Measurements from ENCODE around the gene AUTS2.

The AUTS2 gene

DNA sequence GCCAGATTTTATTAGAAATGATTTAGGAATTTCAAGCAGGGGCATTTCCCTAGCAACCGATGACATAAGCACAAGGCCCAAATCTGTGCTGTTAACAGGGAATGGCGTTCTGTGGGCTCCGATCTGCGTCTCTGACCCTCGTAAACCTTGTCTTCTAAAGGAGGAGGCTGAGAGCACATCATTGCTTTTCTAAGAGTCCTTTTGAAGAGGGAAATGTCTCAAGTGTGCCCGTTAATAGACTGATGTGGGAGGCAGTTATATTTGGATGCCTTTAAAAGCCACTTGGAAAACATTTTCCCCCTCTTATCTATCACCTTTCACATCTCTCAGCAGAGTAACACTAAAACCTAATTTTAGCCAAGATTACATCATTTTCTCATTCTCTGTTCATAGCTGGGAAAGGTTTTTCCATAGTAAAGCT, 1109.6 kb downstream of the AUTS2 start:
- TF ChIP-seq, protein P1, sequence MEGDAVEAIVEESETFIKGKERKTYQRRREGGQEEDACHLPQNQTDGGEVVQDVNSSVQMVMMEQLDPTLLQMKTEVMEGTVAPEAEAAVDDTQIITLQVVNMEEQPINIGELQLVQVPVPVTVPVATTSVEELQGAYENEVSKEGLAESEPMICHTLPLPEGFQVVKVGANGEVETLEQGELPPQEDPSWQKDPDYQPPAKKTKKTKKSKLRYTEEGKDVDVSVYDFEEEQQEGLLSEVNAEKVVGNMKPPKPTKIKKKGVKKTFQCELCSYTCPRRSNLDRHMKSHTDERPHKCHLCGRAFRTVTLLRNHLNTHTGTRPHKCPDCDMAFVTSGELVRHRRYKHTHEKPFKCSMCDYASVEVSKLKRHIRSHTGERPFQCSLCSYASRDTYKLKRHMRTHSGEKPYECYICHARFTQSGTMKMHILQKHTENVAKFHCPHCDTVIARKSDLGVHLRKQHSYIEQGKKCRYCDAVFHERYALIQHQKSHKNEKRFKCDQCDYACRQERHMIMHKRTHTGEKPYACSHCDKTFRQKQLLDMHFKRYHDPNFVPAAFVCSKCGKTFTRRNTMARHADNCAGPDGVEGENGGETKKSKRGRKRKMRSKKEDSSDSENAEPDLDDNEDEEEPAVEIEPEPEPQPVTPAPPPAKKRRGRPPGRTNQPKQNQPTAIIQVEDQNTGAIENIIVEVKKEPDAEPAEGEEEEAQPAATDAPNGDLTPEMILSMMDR (conservative IDR thresholded peaks at IDR 0.05; ENCODE audit: low read length), result no peak
- H3K4me3 ChIP-seq (ENCODE audit: low read length), result no peak overlapping the region
- no peak for DNase-seq (ENCODE audit: low read depth)

DNA sequence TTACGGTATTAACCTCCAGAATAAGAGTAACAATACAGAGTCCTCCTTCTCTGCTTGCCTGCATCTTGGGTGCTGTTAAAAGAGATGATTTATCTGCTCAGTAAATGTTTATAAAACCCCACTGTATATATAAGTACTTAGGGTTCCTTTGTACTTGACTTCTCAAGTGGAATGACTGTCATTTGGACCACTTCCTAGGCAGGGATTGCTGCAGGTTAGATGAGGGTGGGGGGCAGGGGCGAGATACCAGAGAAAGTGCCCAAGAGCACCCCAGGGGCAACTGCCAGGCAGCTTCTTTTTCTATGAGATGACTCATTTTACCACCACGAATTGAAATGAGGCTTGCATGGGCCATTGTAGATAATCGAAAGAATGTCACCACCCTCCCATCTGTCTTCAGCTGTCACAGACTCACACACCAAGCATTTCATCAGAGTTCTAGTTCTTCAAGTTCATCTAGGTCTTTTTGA, 1111.8 kb downstream of the AUTS2 start:
- peak; percentile 85 for DNase-seq (ENCODE audit: low read depth)
- TF ChIP-seq, protein P1 (conservative IDR thresholded peaks at IDR 0.05; ENCODE audit: low read length), result no peak
- H3K4me3 ChIP-seq (ENCODE audit: low read length), result no peak overlapping the region

DNA sequence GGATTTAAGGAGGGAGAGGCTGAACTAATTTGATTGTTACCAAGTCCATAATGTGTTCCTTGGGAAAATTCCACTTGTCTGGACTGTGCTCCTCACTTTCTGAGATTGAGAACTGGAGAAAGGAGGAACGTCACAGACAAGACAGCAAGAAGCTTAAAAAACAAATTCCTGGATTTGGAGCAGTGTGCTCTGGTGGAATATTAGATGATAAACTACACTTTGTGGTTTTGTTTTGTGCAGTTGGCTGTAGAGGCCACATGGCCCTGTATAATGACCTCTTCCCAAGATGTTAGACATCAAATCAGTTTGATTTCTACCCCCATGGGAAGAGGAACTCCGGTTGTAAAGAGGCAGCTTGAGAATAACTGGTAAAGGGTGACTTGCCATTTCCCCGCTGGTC, 1112.4 kb downstream of the AUTS2 start:
- no peak overlapping the region for H3K4me3 ChIP-seq (ENCODE audit: low read length)
- TF ChIP-seq, protein P1 (conservative IDR thresholded peaks at IDR 0.05; ENCODE audit: low read length), result no peak
- no peak for DNase-seq (ENCODE audit: low read depth)

DNA sequence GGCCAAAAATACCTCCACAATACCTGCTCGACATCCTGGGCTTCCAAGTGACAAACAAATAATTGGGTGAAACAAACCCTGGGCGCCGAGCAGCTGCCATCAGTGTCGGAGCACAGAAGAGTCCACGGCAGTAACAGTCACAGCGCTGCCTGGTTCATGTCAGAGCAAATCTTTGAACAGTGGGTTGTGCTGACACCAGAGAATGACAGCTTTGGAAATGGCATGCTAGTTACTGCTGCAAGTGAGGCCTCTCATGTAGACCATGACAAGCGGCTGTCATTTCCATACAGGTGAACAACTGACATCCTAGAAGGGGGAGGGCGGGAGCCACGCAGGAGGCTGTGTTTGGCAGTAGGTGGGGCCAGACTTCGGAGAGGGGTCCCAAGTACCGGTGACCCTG, 1113.2 kb downstream of the AUTS2 start:
- no peak for DNase-seq (ENCODE audit: low read depth)
- TF ChIP-seq, protein P1 (conservative IDR thresholded peaks at IDR 0.05; ENCODE audit: low read length), result no peak
- H3K4me3 ChIP-seq (ENCODE audit: low read length), result no peak overlapping the region

DNA sequence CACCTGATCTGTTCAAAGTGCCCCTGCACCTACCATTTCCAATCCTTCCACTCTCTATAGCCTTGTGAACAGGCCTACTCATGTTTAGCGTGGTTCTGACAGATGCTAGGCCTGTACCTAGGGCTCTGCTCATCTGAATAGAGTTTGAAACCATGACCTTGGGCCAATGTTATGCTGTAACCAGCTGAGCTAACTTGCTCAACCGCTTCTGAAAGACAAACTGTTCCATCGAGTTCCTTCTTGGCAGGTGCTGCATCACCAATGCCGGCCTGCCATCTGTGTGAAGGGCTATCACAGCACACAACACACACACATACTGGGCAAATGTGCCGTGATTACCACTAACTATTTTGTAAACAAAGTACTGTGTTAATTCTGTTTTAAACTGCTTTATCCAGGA, 1114.7 kb downstream of the AUTS2 start:
- DNase-seq (ENCODE audit: low read depth), result no peak
- H3K4me3 ChIP-seq (ENCODE audit: low read length), result no peak overlapping the region
- TF ChIP-seq, protein P1 (conservative IDR thresholded peaks at IDR 0.05; ENCODE audit: low read length), result no peak

DNA sequence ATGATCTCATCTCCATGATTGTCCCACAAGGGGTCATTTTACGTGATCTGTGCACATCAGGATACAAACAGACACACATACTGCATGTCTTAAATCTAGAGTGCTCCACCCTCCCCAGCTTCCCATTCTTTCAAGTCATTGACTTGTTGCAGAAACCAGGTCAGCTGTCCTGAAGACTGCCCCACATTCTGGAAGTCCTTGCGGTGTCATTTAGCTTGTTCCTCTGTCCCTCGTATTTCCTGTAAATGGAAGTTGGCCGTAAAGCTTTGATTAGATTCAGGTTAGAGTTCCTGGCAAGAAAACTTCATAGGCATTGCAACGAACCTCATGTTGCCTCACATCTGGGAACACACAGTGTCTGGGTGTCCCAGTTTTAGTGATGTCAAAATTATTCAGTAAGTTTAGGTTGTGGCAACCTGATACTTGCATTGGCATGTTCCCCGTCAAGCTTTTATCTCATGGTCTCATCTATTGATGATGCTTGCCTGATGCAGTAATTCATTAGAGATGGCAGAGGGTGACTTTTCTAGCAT, 1116.3 kb downstream of the AUTS2 start:
- DNase-seq (ENCODE audit: low read depth), result no peak
- H3K4me3 ChIP-seq (ENCODE audit: low read length), result no peak overlapping the region
- TF ChIP-seq, protein P1 (conservative IDR thresholded peaks at IDR 0.05; ENCODE audit: low read length), result no peak

DNA sequence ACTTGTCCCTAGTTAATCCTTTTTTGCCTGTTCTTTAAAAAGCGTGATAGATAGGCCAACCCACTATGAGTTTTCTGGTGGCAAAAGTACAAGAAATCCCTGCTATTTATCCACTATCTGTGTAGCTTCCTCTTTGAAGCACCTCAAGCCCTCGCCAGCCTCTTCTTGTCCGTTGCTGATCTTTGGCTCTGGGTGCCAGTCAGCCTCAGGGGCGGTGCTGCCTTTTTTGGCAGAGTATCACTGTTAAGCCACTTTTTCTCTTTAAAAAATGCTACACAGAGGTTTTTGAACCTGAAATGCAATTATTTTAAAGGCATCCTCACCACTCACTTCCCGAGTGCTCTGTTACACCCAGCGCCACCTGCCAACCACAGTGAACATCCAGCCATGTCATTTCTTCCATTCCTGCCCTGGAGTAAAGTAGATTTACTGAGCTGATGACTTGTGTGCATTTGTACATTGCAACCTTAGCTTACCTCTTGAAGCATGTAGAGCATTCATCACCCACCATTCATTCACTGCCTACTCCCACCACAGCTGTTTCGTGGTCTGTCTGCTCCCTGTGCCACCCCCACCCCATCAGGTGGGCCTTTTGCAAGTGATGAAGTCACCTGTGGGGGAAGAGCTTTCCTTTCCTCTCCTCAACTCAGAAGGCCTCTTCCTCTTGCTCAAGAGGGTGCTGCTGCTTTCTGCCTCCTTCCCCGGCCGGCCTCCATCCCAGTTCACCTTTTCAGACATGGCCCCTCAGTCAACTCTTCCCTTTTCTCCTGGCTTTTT, 1119.5 kb downstream of the AUTS2 start:
- TF ChIP-seq, protein P1 (conservative IDR thresholded peaks at IDR 0.05; ENCODE audit: low read length), result no peak
- no peak for DNase-seq (ENCODE audit: low read depth)
- H3K4me3 ChIP-seq (ENCODE audit: low read length), result no peak overlapping the region

Measured in AG10803 (cell line).